ENCODE data around the gene PTH2. TPM values are rescaled to one million over a fixed set of nuclear protein-coding genes. Genes with fewer than 3 reads are reported as not detected.

PTH2 gene
- total and polyA plus RNA-seq, 10 donors = not detected

DNA sequence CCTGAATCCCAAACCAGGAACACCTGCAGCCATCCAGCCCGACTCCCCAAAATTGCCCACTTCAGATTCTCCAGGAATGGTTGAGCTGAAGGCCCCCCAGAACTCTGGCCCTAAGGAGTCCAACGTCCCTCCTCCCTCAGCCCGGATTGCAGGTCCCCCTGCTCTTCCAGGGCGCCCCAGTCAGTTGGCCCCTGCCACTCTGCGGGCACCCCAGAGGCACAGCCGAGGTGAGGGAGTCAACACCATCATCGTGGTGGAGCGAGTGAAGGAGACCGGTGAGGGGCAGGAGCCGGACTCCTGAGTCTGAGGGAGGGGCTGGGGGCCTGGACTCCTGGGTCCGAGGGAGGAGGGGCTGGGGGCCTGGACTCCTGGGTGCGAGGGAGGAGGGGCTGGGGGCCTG lies 4.1 kb upstream of the PTH2 start:
- intact Hi-C loops (cut with DNase I; ENCODE audit: low total_unique reads) = no loop called here
- peaks cover 8 to 100% (median 97%) of the 10 kb centered on the region in 7 donors for H3K27me3 ChIP-seq (replicated peaks in 1 of 7)
- 30 to 80% (median 56%) methylated on average over 4 to 12 of the region's 12 CpGs for WGBS, 5 donors

DNA sequence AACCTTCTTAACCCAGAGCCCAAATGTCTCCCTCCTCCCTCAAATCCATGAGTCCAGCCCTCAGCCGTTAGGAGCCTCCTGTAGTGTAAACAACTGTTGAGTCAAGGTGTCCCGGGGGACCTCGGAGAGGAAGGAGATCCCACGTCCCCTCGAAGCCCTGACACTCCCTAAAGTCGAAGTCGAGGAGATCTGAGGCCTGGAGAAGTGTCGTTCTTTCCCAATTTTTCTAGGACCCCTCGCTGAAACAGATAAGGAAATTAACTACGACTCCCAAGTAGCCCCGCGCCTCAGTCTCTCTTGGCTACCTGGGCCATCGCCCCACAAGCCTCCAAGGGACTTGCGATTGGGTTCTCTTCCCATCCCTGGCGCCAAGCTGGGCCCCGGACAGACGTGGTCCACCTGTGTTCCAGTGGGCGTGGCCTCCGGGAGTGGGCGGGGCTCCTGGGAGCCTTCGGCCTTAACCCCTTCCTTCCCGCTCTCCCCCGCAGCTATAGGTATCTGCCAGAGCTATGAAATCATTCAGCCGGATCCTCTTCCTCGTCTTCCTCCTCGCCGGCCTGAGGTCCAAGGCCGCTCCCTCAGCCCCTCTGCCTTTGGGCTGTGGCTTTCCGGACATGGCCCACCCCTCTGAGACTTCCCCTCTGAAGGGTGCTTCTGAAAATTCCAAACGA lies 2.8 kb upstream of the PTH2 start:
- DNase-seq = no peak

More for the DNA sequence above, 4.1 kb upstream of the PTH2 start:
- Histone ChIP-seq H3K36me3 (no peaks in the 10 kb centered on the region), H3K27ac (no peak overlapping the region), H3K4me3 (no peak overlapping the region), H3K9me3 (no peaks in the 10 kb centered on the region), H3K4me1 (peaks cover 20 to 51% (median 33%) of the 10 kb centered on the region in 6 donors)
- no peak for DNase-seq
- TF ChIP-seq POLR2AphosphoS5 (IDR thresholded peaks at IDR 0.05) (no peak), POLR2A (IDR thresholded peaks at IDR 0.05) (no peak)
- TF ChIP-seq, protein P1, sequence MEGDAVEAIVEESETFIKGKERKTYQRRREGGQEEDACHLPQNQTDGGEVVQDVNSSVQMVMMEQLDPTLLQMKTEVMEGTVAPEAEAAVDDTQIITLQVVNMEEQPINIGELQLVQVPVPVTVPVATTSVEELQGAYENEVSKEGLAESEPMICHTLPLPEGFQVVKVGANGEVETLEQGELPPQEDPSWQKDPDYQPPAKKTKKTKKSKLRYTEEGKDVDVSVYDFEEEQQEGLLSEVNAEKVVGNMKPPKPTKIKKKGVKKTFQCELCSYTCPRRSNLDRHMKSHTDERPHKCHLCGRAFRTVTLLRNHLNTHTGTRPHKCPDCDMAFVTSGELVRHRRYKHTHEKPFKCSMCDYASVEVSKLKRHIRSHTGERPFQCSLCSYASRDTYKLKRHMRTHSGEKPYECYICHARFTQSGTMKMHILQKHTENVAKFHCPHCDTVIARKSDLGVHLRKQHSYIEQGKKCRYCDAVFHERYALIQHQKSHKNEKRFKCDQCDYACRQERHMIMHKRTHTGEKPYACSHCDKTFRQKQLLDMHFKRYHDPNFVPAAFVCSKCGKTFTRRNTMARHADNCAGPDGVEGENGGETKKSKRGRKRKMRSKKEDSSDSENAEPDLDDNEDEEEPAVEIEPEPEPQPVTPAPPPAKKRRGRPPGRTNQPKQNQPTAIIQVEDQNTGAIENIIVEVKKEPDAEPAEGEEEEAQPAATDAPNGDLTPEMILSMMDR (IDR thresholded peaks at IDR 0.05 in 8 of 11, conservative IDR thresholded peaks at IDR 0.05 in 3 of 11) = no peak

DNA sequence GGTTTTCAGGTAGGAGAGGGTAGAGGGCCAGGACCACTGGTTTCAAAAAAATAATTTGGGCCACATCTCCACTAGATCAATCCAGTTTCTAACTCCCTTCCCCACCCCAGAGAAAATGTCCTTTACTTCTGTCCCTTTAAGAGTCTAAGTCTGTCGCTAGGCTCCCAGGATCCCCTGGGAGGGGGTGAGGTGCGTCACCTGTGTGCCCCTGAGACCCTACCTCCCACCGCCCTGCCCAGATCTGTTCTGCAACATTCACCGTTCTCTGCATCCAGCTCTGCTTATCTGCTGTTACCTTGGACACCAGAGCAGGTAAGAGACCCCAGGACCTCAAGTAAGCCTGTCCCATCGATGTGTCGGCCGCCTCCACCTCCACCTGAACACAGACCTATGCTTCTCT lies 1.9 kb upstream of the PTH2 start, which contains the start of gene GFY:
GFY (plus strand) TSS at position 211 of the 400 bp plus-strand sequence. CDS start 1,043 bp downstream, outside the sequence.
- Histone ChIP-seq H3K27me3 (replicated peaks in 1 of 7) (peaks cover 5 to 100% (median 97%) of the 10 kb centered on the region in 7 donors), H3K9me3 (no peaks in the 10 kb centered on the region), H3K36me3 (no peaks in the 10 kb centered on the region), H3K4me1 (peaks cover 27 to 66% (median 46%) of the 10 kb centered on the region in 6 donors), H3K27ac (no peak within 1 kb of the TSS), H3K4me3 (no peak within 1 kb of the TSS)
- no peak for DNase-seq
- 44 to 74% (median 64%) methylated on average over 6 to 7 of the region's 7 CpGs for WGBS, 5 donors
- intact Hi-C loops (cut with DNase I; ENCODE audit: low total_unique reads) = no loop called here
- TF ChIP-seq POLR2AphosphoS5 (IDR thresholded peaks at IDR 0.05) (no peak), POLR2A (IDR thresholded peaks at IDR 0.05) (no peak)
- TF ChIP-seq, protein P1 (IDR thresholded peaks at IDR 0.05 in 8 of 11, conservative IDR thresholded peaks at IDR 0.05 in 3 of 11) = no peak

More for the DNA sequence above, 2.8 kb upstream of the PTH2 start:
- no peak overlapping the region for H3K4me3 ChIP-seq
- TF ChIP-seq POLR2A (IDR thresholded peaks at IDR 0.05) (no peak), POLR2AphosphoS5 (IDR thresholded peaks at IDR 0.05) (no peak)
- TF ChIP-seq, protein P1 (IDR thresholded peaks at IDR 0.05 in 8 of 11, conservative IDR thresholded peaks at IDR 0.05 in 3 of 11) = no peak
- H3K4me1 ChIP-seq = peaks cover 26 to 58% (median 41%) of the 10 kb centered on the region in 6 donors
- intact Hi-C loops (cut with DNase I; ENCODE audit: low total_unique reads) = no loop called here
- no peak overlapping the region for H3K27ac ChIP-seq
- WGBS, 5 donors = 5 to 11% (median 5%) methylated on average over 15 to 30 of the region's 30 CpGs
- H3K36me3 ChIP-seq = no peaks in the 10 kb centered on the region
- peaks cover 5 to 100% (median 97%) of the 10 kb centered on the region in 7 donors for H3K27me3 ChIP-seq (replicated peaks in 1 of 7)
- no peaks in the 10 kb centered on the region for H3K9me3 ChIP-seq

DNA sequence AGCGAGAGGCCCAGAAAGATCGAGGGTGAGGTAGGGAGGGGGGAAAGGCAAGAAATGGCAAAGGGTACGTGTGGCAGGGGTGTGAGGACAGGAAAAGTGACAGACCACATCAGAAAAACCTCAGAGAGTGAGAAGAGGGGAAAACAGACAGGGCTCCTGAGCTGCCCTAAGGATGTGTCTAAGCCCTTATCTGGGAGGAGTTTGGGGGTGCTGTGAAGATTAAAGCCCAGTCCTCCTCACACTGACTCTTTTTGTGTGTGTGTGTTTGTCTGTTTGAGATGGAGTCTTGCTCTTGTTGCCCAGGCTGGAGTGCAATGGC lies 703 bp upstream of the PTH2 start:
- 2 to 9% (median 8%) methylated on average over 3 of the region's 3 CpGs for WGBS, 5 donors

More for the DNA sequence above, 703 bp upstream of the PTH2 start:
- Histone ChIP-seq H3K36me3 (no peaks in the 10 kb centered on the region), H3K9me3 (no peaks in the 10 kb centered on the region), H3K4me1 (peaks cover 27 to 66% (median 46%) of the 10 kb centered on the region in 6 donors), H3K4me3 (no peak overlapping the region), H3K27me3 (replicated peaks in 1 of 7) (peaks cover 5 to 100% (median 92%) of the 10 kb centered on the region in 7 donors), H3K27ac (no peak overlapping the region)
- intact Hi-C loops (cut with DNase I; ENCODE audit: low total_unique reads) = no loop called here
- TF ChIP-seq POLR2AphosphoS5 (IDR thresholded peaks at IDR 0.05) = no peak
- TF ChIP-seq, protein P1 (IDR thresholded peaks at IDR 0.05 in 8 of 11, conservative IDR thresholded peaks at IDR 0.05 in 3 of 11) = no peak
- no peak for TF ChIP-seq POLR2A (IDR thresholded peaks at IDR 0.05)
- DNase-seq = no peak
